Hepatocyte (in vitro differentiated cells): ENCODE data around the gene OSBPL6. TPM values are rescaled to one million over a fixed set of nuclear protein-coding genes. Genes with fewer than 3 reads are reported as not detected.

Source experiments
- DNase-seq: peaks from one replicate; pipeline ENCODE4 v3.0.0-alpha.2; 2016; ENCODE audit warnings: low spot score
- H2AFZ ChIP-seq: fragments of 200-600 bp; sonication (generic); 2 replicates; pipeline ENCODE4 v1.6.0; 2016; ENCODE audit warnings: antibody characterized with exemption, mild to moderate bottlenecking
- H3K27ac ChIP-seq: fragments of 200-600 bp; sonication (generic); 2 replicates; pipeline ENCODE4 v1.5.1; 2016; ENCODE audit warnings: mild to moderate bottlenecking
- H3K27me3 ChIP-seq: fragments of 200-600 bp; sonication (generic); 2 replicates; pipeline ENCODE4 v1.6.1; 2016
- H3K36me3 ChIP-seq: fragments of 200-600 bp; sonication (generic); replicated peaks from 2 replicates; pipeline ENCODE4 v1.5.1; 2016; ENCODE audit warnings: low read depth; ENCODE audit not compliant: insufficient read depth
- H3K4me1 ChIP-seq: fragments of 200-600 bp; sonication (generic); 2 replicates; pipeline ENCODE4 v1.5.1; 2016; ENCODE audit warnings: mild to moderate bottlenecking, moderate library complexity; ENCODE audit not compliant: insufficient read depth
- H3K4me2 ChIP-seq: fragments of 200-600 bp; sonication (generic); 2 replicates; pipeline ENCODE4 v1.6.0; 2016
- H3K4me3 ChIP-seq: fragments of 200-600 bp; sonication (generic); 2 replicates; pipeline ENCODE4 v1.5.1; 2016; ENCODE audit warnings: mild to moderate bottlenecking
- H3K79me2 ChIP-seq: fragments of 200-600 bp; sonication (generic); 2 replicates; pipeline ENCODE4 v1.6.0; 2017; ENCODE audit warnings: mild to moderate bottlenecking
- H3K9me2 ChIP-seq: fragments of 200-600 bp; sonication (generic); replicated peaks from 2 replicates; pipeline ENCODE4 v1.6.0; 2017; ENCODE audit warnings: mild to moderate bottlenecking; ENCODE audit not compliant: insufficient read depth
- H3K9me3 ChIP-seq: fragments of 200-600 bp; sonication (generic); 2 replicates; pipeline ENCODE4 v1.5.1; 2016; ENCODE audit warnings: low read depth, mild to moderate bottlenecking
- H4K20me1 ChIP-seq: fragments of 200-600 bp; sonication (generic); 2 replicates; pipeline ENCODE4 v1.6.0; 2016; ENCODE audit warnings: mild to moderate bottlenecking; ENCODE audit not compliant: insufficient read depth, poor library complexity, severe bottlenecking
- EZH2 ChIP-seq: fragments of 200-600 bp; sonication (generic); IDR thresholded peaks from 2 replicates; pipeline ENCODE4 v1.6.1; 2016; ENCODE audit warnings: antibody characterized with exemption, mild to moderate bottlenecking, borderline replicate concordance
- EZH2phosphoT487 ChIP-seq: fragments of 200-600 bp; sonication (generic); IDR thresholded peaks from one replicate; pipeline ENCODE4 v1.6.1; 2018; ENCODE audit warnings: antibody characterized with exemption, mild to moderate bottlenecking, low read depth, moderate library complexity; ENCODE audit not compliant: unreplicated experiment, severe bottlenecking
- WGBS: methylation state at CpG from one replicate; pipeline ENCODE4 v1.1.6; 2016; ENCODE audit warnings: low lambda C conversion rate; ENCODE audit errors: missing lambda C conversion rate; 5-methylcytosine and 5-hydroxymethylcytosine counted together
- polyA plus RNA-seq: library from polyadenylated mRNA; unstranded; fragments of >200 nt; fragmentation: Nextera tagmentation; extraction: Ambion mirVana; gene quantifications from 2 replicates; pipeline ENCODE4 v1.2.1, GENCODE V29; 2016
- total RNA-seq: library from RNA; depleted of rRNA; stranded (reverse); fragments of >200 nt; gene quantifications from 2 replicates; pipeline ENCODE4 v1.2.3, GENCODE V29; 2014
- TF ChIP-seq, protein P1 (sequence below): fragments of 200-600 bp; sonication (generic); IDR thresholded peaks from 2 replicates; pipeline ENCODE4 v1.5.1; 2016; ENCODE audit warnings: antibody characterized with exemption, mild to moderate bottlenecking; ENCODE audit not compliant: poor library complexity

The OSBPL6 gene
- total and polyA plus RNA-seq, 2 experiments from 2014 or later = 2.5 to 3.0 TPM

DNA sequence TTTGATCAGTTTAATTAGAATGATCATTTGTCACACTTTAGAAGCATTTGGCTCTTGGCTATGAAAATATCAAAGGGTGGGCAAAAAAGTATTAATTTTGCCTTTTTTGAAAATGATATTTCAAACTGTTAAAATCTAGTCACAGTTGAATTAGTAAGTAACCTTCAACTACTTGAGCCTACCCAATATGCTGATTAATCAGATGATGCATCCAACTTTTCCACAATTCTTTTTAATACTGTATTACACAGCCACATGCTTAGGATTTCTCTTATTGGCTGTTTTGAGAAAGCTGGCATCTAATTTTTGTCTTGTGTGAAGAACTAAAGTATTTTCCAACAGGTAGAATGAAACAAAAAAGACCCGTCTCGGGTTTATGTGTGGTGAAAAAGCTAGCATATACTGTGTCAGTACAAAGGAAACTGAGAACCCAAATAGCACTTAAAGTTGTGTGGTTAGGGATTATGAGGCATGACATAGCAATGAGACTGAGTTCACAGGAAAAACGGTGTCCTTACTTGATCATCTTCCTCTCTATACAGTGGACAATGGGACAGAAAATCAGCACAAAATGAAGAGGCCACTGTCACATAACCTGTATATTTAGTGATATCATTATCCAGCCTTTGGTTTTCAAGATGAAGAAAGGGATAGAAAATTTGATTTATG, 11.7 kb downstream of the OSBPL6 start:
- no peak overlapping the region for H2AFZ ChIP-seq
- no peaks in the 10 kb centered on the region for H3K4me1 ChIP-seq
- no peaks in the 10 kb centered on the region for H3K79me2 ChIP-seq
- H3K36me3 ChIP-seq = no peaks in the 10 kb centered on the region
- H3K9me3 ChIP-seq = no peaks in the 10 kb centered on the region
- TF ChIP-seq, protein P1, sequence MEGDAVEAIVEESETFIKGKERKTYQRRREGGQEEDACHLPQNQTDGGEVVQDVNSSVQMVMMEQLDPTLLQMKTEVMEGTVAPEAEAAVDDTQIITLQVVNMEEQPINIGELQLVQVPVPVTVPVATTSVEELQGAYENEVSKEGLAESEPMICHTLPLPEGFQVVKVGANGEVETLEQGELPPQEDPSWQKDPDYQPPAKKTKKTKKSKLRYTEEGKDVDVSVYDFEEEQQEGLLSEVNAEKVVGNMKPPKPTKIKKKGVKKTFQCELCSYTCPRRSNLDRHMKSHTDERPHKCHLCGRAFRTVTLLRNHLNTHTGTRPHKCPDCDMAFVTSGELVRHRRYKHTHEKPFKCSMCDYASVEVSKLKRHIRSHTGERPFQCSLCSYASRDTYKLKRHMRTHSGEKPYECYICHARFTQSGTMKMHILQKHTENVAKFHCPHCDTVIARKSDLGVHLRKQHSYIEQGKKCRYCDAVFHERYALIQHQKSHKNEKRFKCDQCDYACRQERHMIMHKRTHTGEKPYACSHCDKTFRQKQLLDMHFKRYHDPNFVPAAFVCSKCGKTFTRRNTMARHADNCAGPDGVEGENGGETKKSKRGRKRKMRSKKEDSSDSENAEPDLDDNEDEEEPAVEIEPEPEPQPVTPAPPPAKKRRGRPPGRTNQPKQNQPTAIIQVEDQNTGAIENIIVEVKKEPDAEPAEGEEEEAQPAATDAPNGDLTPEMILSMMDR = no peak
- TF ChIP-seq EZH2phosphoT487 = no peak
- TF ChIP-seq EZH2 = no peak
- DNase-seq = no peak
- no peak overlapping the region for H3K4me2 ChIP-seq
- no peaks in the 10 kb centered on the region for H4K20me1 ChIP-seq
- 75% methylated on average over 3 of the region's 3 CpGs for WGBS
- no peaks in the 10 kb centered on the region for H3K27me3 ChIP-seq
- H3K27ac ChIP-seq = no peak overlapping the region
- no peak overlapping the region for H3K4me3 ChIP-seq
- H3K9me2 ChIP-seq = no peaks in the 10 kb centered on the region

DNA sequence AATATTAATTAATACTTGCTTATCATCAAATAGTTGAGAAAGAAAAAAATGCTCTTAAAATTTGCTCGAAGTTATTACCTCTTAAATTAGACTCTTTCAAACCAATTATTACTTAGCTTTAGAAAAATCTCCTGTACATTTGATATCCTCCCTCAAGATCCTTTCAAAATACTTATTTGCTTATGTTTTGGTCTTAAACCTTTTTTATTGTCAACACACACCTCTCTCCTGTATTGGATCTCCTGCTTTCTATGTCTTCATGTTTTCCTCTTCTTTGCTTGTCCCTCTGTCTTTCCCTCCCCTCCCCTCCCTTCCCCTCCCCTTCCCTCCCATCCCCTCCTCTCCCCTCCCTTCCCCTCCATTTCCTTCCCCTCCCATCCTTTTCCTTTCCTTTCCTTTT, 14.0 kb downstream of the OSBPL6 start:
- Histone ChIP-seq H3K27ac (no peak overlapping the region), H2AFZ (no peak overlapping the region), H3K4me3 (no peak overlapping the region), H3K9me2 (no peaks in the 10 kb centered on the region), H3K79me2 (no peaks in the 10 kb centered on the region), H3K4me1 (no peaks in the 10 kb centered on the region), H3K27me3 (no peaks in the 10 kb centered on the region), H3K4me2 (no peak overlapping the region), H3K9me3 (no peaks in the 10 kb centered on the region), H4K20me1 (no peaks in the 10 kb centered on the region), H3K36me3 (no peaks in the 10 kb centered on the region)
- WGBS = 79% methylated on average over 1 of the region's 1 CpG
- no peak for DNase-seq
- TF ChIP-seq EZH2phosphoT487 = no peak
- TF ChIP-seq, protein P1 = no peak
- TF ChIP-seq EZH2 = no peak

- Histone ChIP-seq H2AFZ (no peak overlapping the region), H3K4me2 (no peak overlapping the region), H3K4me3 (no peak overlapping the region), H3K36me3 (no peaks in the 10 kb centered on the region), H4K20me1 (no peaks in the 10 kb centered on the region), H3K4me1 (no peaks in the 10 kb centered on the region), H3K9me2 (no peaks in the 10 kb centered on the region), H3K79me2 (no peaks in the 10 kb centered on the region), H3K9me3 (no peaks in the 10 kb centered on the region), H3K27me3 (no peaks in the 10 kb centered on the region), H3K27ac (no peak overlapping the region)
- 87% methylated on average over 3 of the region's 3 CpGs for WGBS
- no peak for DNase-seq
- TF ChIP-seq EZH2phosphoT487 (no peak), EZH2 (no peak)
- TF ChIP-seq, protein P1 = peak; percentile 43
Measured at GRCh38 chr2:178208817-178209216, 14.5 kb downstream of the OSBPL6 start.
